IPS-NIHi7 (cell line): ENCODE measurements around the gene PLA2G2C.

Experiments
- DNase-seq: peaks from one replicate; pipeline ENCODE4 v3.0.0; 2012; ENCODE audit warnings: mixed read lengths; ENCODE audit errors: extremely low spot score

The PLA2G2C gene

DNA sequence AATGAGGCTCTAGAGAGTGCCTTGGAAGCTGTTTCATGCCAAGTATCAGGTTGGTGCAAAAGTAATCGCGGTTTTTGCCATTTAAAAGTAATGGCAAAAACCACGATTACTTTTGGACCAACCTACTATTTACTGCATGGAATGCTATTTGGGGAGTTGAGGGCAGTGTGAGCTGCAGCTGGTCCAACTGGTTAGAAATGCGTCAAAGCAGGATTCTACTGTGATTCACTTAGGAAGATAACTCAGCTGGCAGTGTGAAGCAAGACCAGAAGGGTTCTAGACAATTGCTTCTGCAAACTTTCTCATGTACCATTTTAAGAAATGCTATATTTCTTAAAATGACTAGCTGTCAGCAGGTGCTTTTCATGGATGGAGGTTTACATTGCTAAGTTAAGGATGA lies 21.2 kb upstream of the PLA2G2C start:
- DNase-seq, result no peak

DNA sequence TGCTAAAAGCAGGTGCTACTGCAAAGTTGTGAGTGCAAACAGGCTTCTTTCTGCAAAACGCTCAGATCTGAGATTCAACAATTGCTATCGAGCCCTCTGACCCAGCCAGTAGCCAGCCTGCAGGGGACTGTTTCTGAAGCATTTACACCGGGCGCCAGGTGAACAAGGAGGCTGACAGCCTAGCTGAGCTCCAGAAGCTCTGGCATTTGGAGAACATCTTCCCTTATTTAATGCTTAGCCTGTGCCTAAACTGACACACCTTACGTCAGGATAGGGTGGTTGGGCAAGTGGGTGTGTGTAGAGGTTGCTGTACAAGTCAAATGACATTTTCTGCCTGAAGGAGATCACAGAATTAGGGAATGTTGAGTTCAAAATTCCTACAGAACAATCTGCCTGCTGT lies 15.8 kb upstream of the PLA2G2C start:
- DNase-seq, result no peak

DNA sequence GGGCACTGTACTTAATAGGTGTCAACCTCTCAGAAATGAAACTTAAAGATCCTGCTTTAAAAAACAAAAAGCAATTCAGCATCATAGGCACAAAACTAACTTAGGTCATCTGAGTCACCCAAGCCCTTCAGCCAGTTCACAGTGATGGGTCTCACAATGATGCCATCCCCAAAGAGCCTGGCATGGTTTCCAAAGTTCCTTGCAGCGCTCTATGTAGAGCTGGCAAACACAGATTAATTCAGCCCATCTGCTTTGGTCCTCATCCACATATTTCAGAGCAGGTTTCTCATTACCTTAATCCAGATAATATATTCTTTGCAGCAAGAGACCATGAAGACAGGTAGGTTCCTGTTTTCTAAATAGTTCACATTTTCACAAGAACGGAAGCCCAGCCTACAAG lies 14.6 kb upstream of the PLA2G2C start:
- DNase-seq, result no peak

DNA sequence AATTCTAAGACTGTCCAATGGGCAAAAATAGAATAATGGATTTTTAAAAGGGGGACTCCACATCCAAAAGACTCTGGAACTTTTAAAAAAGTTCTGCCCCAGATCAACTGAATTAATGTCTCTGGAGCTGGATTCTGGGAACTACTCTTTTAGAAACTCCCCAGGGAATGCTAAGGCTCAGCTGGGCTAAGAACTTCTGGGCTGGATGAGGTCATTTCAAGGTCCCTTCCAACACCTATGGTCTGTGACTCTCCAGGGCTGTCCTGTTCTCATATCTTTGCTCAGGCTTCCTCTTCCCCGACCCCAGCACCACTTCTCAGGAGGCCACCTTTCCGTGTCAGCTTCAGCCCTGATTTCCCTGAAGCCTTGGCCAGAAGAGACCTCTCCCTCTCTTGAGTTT lies 13.5 kb upstream of the PLA2G2C start:
- no peak for DNase-seq

DNA sequence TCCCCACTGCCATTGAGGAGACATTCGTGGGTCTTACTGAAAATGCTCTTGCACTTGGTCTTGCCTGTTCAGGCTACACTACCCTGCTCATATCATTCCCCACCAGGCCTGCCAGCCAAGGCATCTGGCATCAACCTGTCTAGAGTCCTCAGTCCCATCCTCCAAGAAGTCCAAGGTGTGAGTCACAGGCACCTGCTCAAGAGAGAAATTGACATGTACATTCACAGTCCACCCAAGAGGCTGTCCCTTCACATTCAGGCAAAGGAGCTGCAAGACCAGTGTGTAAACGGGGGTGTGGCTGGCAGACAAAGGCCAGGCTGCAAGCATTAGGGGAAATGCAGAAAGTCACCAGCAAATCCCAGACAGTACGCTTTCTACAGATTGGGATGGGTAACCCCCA lies 13.1 kb upstream of the PLA2G2C start:
- DNase-seq, result no peak

DNA sequence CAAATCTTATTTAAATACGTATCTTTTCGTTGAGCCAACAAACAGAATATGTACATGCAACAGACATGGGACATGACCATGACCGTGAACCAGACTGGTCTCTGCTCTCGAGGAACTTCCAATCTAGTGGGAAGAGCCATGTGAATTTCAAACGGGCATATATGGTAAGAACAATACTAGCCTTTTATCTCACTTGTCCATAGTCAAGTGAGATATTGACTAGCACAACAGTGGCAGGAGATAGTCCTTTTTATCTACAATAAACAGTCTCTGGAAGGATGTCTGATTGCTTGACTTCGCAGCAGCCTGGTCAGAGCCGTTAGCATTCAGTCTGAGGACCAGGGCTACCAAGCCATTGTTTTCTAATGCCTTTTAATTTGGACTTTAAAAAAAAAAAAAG lies 12.6 kb upstream of the PLA2G2C start:
- no peak for DNase-seq

DNA sequence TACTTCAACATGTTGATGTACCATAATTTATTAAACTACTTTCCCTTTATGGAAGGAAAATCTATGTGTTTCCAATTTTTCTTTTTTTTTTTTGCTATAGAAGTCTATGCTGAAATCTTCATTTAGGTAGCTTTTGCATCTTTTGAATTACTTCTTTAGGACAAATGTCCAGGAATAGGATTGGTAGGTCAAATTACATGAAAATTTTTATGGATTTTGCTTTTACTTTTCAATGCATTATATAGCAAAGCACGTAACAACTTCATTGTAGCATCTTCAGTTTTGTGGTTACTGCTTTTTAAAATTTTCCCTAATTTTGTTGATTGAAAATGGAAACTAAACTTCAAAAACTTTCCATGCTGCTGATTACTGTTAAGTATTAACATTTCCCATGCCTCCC lies 12.0 kb upstream of the PLA2G2C start:
- DNase-seq, result no peak

DNA sequence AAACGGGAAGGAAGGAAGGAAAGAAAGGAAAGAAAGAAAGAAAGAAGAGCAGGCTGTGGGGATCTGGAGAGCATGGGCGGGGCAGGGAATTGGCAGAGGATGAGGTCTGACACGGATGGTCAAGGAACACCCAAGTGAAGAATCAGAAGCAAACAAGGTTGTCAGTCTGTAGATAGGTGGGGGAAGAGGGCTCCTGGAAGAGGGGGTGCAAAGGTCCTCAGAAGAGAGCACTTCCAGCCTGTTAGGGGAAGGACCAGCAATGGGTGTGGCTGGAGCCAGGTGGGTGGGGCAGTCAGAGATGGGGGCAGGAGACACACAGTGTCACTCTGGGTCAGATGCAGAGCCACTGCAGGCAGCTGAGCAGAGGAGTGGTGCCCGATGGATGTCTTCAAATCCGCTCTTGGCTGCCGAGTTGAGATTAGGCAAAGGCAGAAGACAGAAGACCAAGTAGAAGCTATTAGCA lies 11.0 kb upstream of the PLA2G2C start:
- DNase-seq, result no peak

DNA sequence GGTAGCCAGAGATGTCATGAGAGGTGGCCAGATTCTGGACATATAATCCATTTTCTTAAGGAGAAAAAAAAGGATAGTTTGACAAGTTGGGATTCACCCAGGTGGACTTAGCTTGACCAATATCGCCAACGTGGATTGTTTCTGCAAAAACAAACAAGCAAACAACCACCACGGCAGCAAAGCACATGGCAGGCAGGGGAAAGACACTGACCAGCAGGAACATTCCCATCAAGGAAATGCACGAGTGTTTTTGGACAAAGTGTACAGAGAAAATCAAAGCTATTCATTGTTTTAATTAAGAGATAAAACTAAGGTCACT lies 9.1 kb upstream of the PLA2G2C start:
- no peak for DNase-seq

DNA sequence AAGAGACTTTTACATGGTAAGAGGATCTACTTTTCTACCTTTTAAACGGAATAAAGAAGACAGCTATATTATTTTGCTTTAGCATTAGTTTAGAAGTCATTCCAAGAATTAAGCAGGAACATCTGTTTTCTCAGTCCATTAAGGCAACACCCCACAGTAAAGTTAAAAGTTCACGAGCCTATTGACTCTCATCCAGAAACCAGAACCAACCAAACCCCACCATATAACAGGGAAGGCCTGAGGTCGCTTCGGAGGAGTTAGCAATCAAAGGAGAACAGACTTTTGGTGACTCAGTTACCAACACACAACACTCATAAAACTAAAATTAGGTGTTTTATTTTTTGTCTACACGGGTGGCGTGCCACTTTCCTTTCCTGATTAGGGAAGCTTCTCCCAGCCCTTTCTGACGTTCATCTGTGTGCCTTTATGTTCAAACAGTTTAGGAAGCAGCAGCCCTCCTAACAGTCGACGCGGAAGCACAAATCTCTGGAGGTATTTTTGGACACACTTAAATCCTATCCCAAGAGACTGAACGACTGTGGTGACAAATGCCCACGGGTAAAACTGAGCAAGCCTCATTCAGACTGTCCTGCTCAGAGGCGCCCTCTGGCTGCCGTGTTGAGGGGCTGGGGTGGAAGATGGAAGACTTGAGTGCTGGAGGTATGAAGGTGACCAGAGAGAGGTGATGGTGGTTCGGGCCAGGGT lies 8.6 kb upstream of the PLA2G2C start:
- peak; percentile 80 for DNase-seq

DNA sequence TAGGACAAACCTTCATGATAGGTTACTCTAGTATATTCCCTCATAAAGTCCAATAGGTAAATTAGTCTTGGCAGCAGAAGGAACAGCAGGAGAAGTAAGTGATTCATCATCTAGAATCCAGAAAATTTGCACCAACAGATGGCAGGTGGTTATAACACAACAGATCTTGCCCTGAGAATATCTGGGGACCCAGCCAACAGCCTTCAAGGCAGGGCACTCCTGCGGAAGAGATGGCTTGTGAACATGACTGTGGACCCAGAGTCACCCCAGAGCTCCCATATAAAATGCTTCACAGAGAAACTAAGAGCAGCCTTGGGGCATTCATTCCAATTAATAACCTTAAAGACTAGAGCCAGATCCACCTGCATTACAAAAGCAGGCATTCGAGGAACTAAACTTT lies 7.9 kb upstream of the PLA2G2C start:
- DNase-seq, result no peak

DNA sequence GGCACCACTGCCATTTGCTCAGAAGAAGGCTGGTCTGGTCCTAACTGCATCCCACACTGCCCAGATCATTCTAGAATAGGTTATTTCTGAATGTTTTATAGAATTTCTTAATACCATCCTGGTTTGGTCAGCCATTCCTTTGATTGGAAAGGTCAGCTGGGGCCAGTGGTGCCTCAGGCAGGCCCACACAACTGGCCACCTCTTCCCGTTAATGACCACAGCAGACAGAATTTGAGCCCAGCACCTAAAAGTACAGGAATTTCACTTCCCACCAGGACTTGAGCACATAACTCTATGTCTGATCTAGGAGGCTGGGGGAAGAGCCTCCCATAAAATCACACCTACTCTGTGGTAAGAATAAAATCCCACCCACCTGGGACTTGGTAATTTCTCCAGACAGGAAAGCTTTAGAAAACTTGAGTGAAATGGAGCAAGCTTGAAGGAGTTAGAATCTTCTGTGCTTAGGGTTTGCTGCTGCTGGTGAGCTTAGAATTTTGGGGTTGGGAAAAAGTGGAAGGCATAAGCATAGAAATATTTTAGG lies 6.6 kb upstream of the PLA2G2C start:
- no peak for DNase-seq

DNA sequence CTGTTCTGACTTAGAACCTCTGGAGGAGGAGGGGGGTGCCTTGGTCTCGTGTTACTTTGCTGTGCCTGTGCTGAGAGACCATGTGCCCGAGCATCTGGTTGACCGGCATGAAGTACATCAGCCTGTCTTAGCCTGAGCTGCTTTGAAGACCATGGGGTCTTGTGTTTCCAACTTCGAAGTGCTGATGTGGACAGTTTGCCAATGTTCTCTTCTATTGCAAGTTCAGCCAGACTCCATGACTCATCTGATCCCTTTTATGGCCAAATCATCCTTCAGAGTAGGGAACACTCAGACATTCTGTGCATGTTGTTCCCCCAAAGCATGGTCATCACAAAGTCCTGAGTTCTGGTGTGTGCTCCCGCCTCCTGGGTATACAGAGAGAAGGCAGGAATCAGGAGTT lies 6.0 kb upstream of the PLA2G2C start:
- DNase-seq, result no peak

DNA sequence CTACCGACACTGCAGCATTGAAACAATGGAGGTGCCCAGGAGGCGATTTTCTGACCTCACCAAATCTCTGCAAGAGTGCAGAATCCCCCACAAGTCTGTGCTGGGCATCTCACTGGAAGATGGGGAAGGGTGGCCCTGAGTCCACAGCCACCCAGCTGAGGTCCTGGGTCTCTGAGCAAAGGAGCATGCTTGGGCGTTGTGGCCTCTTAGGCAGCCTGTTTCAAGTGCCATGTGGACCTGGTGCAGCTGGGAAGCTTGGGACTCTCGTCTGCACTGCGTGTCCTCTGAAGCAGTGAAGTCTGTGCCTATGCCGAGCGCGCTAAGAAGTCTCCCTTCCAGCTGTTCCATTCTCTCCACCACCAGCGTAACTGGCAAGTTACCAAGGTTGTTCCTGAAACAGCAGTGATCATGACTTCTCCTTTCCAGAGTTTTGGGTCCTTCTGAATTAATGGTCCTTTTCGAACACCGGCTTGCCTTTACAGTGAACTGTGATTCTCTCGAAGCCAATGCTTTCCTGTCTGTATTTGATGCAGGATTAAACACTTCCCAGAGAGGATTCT lies 5.0 kb upstream of the PLA2G2C start:
- DNase-seq, result no peak

DNA sequence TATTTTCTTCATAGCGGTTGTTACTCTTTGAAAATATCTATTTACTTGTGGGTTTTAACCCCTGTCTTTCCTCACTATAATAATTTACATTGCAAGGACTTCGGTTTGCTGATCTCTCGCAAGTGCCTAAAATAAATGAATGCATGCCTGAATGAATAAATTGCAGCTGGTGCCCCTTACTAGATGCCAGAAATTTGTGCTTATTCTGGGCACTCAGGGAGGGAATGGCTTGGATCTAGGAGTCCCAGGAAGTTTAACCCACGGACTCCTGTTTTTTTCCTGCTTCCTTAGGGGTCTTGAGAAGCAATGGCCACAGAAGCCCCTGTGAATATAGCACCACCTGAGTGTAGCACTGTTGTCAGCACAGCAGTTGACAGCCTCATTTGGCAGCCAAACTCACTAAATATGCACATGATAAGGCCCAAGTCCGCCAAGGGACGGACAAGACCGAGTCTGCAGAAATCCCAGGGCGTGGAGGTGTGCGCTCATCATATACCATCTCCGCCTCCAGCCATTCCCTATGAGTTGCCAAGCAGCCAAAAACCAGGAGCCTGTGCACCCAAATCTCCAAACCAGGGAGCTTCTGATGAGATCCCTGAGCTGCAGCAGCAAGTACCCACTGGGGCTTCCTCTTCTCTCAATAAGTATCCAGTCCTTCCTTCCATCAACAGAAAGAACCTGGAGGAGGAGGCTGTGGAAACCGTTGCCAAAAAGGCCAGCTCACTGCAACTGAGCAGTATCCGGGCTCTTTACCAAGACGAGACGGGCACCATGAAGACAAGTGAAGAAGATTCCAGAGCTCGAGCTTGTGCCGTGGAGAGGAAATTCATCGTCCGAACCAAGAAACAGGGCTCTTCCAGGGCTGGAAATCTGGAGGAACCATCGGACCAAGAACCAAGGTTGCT lies 4.2 kb upstream of the PLA2G2C start:
- DNase-seq, result no peak

DNA sequence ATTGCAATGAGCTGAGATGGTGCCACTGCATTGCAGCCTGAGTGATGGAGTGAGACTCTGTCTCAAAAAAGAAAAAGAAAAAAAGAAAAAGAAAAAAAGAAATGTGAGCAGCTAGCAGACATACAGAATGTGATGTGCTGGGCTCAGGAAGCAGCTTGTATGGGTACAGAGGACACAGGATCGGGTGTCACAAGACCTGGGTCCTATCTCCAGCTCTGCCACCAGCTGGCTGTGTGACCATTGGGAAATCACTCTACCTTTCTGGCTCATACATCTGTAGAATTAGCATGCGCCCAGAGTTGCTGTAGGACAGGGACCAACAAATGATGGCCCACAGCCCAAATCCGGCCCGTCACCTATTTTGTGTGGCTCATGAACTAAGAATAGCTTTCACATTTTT lies 3.3 kb upstream of the PLA2G2C start:
- DNase-seq, result no peak

DNA sequence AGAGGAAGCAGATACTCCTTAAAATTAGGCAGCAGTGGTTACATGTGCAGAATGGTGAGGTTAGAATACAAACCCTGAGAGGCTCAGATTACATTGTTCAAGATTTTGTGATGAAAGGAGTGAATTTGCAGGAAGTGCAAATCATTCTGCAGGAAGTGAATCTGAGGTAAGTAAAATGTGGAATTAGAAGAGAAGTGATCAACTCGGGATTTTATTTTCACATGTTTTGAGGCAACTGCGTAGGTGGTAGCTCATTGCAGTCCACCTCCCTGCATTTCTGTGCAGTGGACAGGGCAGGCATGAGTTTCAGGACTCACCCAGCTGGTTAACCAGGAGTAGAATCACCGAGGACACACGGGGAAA lies 2.1 kb upstream of the PLA2G2C start:
- no peak for DNase-seq

DNA sequence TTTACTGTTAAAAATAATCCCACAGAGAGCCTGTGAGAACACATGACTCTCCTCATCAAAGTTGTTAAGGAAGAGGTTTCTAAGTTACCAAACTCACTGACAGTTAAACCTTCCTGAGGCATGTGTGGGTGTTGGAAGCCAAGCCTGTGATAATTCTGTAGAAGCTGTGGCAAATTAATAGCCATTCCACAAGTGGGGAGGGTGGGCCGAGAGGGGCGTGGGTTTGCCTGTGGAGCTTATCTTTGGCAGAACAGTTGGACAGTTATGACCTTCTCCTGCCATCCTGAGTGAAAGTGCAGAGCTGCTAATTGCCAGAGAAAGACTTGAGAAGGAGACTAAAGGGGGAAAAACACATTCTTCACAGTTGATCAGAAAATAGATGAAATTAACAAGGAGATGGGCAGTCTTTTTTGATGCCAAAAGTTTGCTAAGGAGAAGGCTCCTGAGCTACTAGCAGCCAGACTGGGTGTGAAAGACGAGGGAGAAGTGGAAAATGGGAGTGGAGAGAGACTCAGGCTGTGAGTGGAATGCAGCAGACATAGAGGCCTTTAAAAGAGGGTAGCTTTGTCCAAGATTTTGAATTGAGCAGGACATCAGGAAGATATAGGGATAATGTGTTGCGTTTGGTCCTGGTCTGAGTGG lies 1.6 kb upstream of the PLA2G2C start:
- no peak for DNase-seq

DNA sequence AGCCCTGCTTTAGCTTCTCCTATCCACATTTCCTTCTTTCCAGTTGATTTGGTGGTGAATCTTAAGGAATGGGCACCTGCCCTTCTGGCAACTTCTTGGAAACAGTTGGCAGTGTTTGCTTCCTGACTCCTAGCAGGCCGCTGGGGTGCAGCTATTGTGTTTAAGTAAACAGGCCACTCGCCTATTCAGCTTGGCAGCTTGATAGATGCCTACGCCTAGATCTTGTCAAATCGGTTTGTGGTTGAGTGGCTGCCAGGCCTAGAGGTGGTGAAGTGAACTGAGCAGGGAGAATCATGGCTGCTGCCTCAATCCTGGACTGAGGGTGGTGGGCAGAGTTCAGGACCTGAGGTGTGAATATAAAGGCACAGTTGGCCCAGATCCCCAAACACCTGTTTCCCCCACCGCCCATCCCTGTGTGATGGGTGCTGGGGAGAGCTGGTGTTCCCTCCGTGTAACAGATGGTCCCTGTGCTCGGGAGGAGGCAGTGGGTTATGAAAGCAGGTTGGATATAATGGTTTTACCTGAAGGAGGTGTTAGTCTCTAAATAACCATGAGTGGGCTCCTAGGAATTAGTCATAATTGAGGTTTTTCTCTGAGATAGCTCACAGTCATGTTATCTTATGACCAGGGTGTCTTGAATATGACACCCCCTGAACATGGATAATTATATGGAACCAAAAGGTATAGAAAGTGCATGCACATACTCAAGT lies 940 bp upstream of the PLA2G2C start:
- DNase-seq, result no peak

DNA sequence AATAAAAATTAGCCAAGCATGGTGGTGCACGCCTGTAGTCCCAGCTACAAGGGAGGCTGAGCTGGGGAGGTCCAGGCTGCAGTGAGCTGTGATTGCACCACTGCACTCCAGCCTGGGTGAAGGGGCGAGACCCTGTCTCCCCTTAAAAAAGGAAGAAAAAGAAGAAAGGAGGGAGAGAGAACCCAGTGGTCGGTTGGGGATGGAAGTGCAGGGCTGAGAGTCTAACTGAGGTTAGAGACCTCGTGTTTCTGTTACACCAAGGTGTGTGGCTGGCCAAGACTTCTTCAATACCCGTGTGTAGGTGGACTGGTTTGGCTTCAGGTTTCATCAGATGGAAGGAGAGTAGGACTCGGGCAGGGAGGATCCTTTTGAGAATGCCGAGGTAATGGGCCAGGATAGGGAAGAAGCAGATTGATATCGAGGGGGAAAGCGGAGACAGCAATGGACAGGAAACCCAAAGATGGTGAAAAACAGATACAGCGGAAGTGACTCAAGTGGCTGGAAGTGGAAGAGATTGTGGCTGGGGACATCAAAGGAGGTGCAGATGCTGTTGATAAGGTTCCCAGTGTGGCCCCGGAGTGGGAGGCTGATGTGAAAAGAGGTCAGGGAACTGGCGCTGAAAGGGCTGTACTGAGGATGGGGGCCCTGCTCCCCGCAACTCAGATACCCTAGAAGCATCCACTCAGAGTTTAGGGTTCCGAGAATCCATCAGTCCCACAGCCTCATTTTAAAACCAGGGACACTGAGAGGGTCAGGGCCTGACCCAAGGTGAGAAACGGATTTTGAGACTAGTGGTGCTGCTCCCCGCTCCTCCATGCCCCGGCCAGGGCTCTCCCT lies 1.1 kb downstream of the PLA2G2C start:
- no peak for DNase-seq

DNA sequence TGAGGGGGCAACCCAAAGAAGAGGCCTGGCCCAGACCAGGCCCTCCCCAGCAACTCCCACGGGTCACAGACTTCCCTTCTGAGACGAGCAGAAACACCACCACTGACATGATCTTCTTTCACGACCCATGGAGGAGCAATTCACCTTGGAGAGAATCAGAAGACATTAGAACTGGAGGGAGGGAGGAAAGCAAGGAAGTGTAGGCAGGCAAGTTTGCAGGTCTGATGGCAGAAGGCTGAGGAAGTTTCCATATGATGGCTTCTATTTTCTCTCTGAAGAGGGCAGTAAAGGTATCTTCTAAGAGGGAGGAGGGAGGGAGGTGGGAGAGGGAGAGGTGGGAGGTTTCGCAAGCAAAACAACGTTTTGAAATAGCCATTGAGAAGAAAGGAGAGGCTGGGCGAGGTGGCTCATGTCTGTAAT lies 1.8 kb downstream of the PLA2G2C start:
- DNase-seq, result no peak
